GM19035 (cell line): Measurements from ENCODE around the gene CNKSR1.
A peak's percentile ranks its signal among the peaks of the same experiment; 100 is the strongest.
"Not testable (repeated sequence)": the region's sequence is repeated elsewhere in the genome, so short reads cannot be mapped to it uniquely, and the experiment has no call there.

Source experiments
- ATAC-seq: cut with Tn5 transposase; IDR thresholded peaks from one replicate; pipeline ENCODE4 v1.9.1; 2021; ENCODE audit not compliant: unreplicated experiment

CNKSR1 gene

GRCh38 chr1:26224606-26225005 lies 47.3 kb downstream of the CNKSR1 start:
- ATAC-seq: no peak

DNA sequence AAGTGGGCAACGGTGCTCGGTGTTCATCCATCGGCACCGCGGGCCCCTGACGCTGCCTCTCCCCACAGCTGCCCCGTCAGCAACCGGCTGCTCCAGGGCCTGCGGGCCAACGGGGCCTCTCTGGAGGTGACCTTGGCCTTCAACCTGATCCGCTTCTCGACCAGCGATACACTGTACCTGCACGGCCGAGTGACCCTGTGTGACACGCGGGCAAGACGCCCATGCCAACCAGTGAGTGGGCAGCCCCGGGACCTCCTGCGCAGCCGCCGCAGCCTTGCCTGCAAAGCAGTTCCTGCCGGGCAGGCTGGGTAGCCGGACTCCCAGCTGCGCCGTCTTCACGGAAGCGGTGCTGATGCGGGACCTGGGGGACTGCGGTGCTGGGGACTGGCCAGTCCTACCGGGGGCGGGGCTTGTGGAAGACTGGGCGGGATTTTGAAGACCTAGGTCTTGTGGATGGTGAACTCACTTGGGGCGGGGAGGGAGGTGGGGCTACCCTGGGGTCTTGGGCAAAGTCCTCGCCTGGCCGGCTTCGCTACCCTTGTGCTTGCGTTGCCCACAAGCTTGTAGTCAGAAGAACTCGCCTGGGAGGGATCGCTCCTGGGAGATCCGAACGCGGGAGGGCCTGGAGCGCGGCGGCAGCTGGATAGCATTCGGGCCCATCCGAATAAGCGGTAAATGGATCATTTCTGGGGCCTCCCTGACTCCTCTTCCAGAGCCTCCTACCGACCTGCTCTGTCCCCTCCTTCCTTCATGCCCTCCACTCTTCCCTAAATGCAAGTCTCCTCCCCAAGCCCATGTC lies 47.9 kb downstream of the CNKSR1 start:
- ATAC-seq: no peak

DNA sequence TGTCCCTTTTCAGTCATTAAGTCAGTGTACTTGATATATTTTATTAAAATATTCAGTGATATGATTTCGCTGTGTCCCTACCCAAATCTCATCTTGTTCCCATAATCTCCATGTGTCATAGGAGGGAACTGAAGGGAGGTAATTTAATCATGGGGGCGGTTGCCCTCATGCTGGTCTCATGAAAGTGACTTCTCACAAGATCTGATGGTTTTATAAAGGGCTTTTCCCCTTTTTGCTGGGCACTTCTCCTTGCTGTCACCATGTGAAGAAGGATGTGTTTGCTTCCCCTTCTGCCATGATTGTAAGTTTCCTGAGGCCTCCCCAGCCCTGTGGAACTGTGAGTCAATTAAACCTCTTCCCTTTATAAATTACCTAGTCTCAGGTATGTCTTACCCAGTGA lies 53.4 kb downstream of the CNKSR1 start:
- ATAC-seq: not testable (repeated sequence)

- ATAC-seq: peak; percentile 93
These were observed 56.8 kb downstream of the CNKSR1 start, which contains the start of gene CEP85 for GRCh38 chr1:26233903-26234643. Gene CEP85 (plus strand): TSS chr1:26234200. CDS start chr1:26239784, 5,584 bp downstream.

GRCh38 chr1:26234644-26235370 lies 57.5 kb downstream of the CNKSR1 start:
- ATAC-seq: peak; percentile 2

GRCh38 chr1:26237230-26237966 lies 60.1 kb downstream of the CNKSR1 start:
- ATAC-seq: no peak
